GM19351 (cell line): ENCODE data around the gene DHRSX.
"Not testable (repeated sequence)": the region's sequence is repeated elsewhere in the genome, so short reads cannot be mapped to it uniquely, and the experiment has no call there.

Experiments
- ATAC-seq: cut with Tn5 transposase; IDR thresholded peaks from one replicate; pipeline ENCODE4 v1.9.1; 2021; ENCODE audit warnings: mild to moderate bottlenecking, moderate library complexity; ENCODE audit not compliant: unreplicated experiment

DHRSX gene

DNA sequence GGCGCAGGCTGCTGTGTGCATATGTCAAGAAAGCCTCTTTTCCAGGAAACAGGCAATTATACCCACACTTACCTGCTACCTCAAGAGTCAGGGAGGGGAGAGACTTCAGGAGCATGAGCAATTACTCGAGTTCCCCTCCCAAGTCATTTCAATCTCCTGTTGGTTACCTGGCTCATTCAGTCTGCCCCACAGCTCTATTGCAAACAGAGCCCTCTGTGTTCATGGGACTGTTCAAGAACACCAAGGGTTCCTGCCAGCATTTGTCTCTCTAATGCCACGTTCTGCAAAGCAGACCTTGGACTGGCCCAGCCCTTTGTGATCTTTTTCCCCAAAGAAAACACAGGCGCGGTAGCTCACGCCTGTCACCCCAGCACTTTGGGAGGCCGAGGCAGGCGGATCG is 274.6 kb downstream of the DHRSX start:
- ATAC-seq, result no peak

- ATAC-seq, result no peak
These were observed 276.1 kb downstream of the DHRSX start for GRCh38 chrX:2224597-2225235.

- ATAC-seq, result no peak
These were observed 276.6 kb downstream of the DHRSX start for GRCh38 chrX:2224161-2224560.

- no peak for ATAC-seq
These were observed 279.8 kb downstream of the DHRSX start for GRCh38 chrX:2220829-2221567.

GRCh38 chrX:2220296-2220695 is 280.5 kb downstream of the DHRSX start:
- no peak for ATAC-seq

DNA sequence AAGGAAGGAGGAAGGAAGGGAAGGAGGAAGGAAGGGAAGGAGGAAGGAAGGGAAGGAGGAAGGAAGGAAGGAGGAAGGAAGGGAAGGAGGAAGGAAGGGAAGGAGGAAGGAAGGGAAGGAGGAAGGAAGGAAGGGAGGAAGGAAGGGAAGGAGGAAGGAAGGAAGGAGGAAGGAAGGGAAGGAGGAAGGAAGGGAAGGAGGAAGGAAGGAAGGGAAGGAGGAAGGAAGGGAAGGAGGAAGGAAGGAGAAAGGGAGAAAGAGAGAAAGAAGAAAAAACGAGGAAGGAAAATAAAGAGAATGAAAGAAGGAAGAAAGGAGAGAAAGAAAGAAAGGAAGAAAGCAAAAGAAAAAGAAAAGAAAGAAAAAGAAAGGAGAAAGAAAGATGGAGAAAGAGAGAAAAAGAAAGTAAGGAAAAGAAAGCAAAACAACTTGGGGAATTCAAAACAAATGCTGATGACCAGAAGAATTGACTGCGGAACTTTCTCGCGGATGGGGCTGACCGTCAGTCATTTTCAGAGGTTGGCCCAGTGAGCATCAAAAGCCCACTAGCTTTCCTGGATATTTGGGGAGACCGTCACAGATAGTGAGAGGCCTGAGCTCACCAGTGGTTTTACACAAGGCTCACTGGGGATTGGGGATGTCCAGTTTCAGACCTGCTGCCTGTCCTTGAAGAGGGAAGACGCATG is 286.5 kb downstream of the DHRSX start:
- ATAC-seq, result not testable (repeated sequence)

- not testable (repeated sequence) for ATAC-seq
These were observed 289.1 kb downstream of the DHRSX start for GRCh38 chrX:2211667-2212066.

DNA sequence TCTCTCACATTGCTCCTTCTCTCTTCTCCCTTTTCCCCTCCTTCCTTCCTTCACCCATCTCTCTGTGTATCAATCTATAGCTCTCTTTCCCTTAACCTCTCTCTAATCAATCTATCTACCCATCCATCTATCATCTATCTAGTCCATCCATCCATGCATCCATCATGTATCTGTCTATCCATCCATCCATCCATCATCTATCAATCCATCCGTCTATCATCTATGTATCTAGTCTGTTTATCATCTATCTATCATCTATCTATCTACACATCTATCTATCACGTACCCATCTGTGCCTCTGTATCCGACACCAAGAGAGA is 307.5 kb downstream of the DHRSX start:
- ATAC-seq, result no peak

DNA sequence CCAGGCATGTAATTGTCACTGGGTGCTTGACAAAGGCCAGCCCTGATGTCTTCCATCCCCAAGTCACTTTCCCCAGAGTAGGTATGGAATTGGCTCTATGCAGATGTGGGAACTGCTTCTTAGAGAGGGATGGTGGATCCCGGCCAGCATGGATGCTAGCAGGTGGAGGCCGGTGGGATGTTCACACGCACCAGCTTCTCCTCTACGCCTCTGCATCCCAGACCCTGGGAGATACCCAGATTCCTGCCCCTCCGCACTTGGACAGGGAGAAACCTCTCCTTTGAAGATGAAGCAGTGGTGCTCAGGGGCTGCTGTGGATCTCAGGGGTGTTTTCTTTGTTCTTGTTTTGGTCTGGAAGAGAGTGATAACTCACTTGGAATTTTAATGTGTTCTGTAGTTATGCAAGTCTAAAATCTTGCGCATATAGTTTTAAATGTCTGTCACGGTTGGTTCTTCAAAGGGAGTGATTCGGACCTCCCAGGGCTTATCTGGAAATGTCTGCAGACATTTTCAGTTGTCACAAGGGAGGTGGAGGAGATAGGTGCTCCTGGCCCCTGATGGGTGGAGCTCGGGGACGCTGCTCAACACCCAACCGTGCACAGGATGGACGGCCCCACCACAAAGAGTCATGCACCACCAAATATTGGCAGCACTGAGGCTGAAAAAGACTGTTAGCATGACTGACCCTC is 308.0 kb downstream of the DHRSX start:
- ATAC-seq, result no peak

DNA sequence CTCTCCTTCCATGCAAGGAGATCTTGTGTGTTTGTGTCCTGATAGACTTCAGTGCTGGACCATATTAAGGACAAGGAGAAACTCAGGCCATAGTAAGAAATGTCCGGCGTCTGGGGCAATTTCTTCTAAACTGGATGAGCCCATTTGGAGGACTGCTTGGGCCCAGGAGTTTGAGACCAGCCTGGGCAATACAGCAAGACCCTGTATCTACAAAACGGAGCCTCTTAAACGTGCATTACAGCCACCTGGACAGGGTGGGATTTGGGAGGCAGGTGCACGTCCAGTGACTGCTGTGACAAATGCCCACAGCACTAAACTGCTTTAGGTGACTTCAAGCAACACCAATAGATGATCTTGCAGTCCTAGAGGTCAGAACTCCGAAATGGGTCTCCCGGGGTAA is 311.9 kb downstream of the DHRSX start:
- ATAC-seq, result no peak

- ATAC-seq, result no peak
These were observed 312.4 kb downstream of the DHRSX start for GRCh38 chrX:2188330-2188792.

DNA sequence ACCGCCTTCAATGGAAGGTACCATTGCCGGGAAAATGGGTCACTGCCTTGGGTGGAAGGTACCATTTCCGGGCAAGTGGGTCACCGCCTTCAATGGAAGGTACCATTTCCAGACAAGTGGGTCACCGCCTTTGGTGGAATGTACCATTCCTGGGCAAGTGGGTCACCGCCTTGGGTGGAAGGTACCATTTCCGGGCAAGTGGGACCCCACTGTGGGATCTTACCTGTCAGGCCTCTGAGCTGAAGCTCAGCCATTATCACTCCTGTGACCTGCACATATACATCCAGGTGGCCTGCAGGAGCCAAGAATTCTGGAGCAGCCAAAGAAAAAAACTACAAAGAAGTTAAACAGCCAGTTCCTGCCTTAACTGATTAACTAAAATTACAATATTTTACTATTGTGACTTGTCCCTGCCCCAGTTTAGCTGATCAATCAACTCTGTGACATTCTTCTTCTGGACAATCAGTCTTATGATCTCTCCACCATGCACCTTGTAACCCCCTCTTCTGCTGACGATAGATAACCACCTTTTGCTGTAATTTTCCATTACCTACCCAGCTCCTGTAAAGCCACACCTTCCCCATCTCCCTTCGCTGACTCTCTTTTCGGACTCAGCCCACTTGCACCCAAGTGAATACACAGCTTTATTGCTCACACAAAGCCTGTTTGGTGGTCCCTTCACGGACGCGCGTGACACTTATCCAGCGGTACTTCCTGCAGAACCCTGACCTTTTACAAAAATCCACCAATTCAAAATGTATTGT is 313.2 kb downstream of the DHRSX start:
- ATAC-seq, result no peak

GRCh38 chrX:2185341-2186082 is 315.3 kb downstream of the DHRSX start:
- no peak for ATAC-seq

DNA sequence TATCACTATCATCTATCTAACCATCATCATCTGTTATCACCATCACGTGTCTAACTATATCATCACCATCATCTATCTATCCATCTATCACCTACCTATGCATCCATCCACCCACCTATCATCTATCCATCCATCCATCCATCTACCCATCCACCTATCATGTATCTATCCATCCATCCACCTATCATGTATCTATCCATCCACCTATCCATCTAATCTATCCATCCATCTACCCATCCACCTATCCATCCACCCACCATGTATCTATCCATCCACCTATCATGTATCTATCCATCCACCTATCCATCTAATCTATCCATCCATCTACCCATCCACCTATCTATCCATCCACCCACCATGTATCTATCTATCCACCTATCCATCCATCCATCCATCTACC is 316.7 kb downstream of the DHRSX start:
- no peak for ATAC-seq

DNA sequence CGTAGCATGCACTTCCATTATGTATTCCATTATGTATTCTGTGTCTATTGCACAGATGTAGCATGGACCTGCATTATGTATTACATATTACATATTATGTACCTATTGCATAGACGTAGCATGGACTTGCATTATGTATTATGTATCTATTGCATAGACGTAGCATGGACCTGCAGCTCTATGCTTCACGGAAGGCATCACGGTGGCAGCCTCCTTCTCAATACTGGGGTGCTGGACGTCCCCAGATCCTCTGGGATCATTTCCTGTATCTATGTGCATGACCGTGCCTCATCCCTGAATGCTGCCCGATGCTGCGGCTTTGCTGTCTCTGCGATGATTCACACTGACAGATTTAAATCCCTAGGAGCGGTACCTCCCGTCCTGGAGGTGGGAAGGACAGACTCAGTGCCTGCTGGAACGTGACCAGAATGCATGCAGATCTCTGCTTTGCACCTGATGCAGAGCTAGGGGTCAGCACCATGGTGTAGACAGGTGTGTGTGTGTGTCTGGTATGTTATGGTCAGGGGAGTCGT is 317.5 kb downstream of the DHRSX start:
- no peak for ATAC-seq

DNA sequence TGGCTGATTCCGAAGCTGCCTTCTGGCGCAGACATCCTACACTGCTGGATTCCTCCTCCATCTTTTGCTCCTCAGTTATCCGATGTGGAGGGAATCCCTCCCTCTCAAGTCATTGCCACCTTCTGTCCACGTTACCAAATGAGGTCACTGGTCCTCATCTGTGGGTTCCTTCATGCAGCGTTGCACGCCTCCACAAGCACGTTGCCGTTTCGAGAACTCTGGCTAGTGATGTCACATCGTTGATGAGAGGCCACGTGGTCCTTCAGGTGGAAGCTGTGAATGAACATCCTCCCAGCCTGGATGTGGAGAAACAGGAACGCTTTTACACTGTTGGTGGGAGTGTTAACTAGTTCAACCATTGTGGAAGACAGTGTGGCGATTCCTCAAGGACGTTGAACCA is 323.2 kb downstream of the DHRSX start:
- ATAC-seq, result no peak

DNA sequence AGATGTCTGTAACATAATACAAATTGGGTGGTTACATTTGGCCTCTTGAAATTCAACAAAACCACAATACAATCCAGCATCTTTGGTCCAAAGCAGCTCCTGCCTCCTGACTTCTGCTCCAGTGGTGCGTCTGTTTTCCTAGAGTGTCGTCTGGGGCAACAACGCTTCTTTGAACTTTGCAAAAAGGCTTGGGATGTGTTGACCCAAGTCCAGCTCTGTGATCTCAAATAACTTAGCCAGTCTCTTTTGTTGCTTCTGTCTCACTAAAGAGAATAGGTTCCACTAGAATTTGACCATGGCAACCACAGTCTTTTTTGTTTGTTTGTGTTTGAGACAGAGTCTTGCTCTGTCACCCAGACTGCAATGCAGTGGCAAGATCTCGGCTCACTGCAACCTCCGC is 324.0 kb downstream of the DHRSX start:
- ATAC-seq, result no peak

DNA sequence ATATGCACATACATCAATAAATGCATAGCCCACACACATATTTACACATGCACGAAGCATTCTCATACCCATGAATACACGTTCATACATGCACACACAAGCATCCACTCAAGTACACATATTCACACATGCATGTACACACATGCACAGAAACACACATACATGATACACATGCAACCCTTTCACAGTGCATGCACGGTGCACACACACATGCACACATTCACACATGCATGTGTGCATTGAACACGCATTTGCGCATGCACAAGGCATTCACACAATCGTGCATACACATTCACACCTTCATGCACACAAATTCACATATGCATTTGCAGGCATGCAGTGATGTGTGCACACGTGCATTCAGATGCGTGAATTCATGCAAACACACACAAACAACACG is 324.5 kb downstream of the DHRSX start:
- no peak for ATAC-seq

GRCh38 chrX:2172359-2172758 is 328.4 kb downstream of the DHRSX start:
- ATAC-seq, result no peak
